Measurements from ENCODE around the gene RRP7A.
"Not testable (repeated sequence)": the region's sequence is repeated elsewhere in the genome, so short reads cannot be mapped to it uniquely, and the experiment has no call there.

The RRP7A gene

DNA sequence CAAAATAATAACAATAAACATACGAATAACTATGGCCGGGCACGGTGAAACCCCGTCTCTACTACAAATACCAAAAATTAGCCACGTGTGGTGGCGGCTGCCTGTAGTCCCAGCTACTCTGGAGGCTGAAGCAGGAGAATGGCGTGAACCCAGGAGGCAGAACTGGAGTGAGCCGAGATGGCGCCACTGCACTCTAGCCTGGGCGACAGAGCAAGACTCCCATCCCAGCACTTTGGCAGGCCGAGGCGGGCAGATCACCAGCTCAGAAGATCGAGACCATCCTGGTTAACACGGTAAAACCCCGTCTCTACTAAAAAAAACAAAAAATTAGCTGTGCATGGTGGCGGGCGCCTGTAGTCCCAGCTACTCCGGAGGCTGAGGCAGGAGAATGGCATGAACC lies 17.0 kb upstream of the RRP7A start:
- not testable (repeated sequence) for H3K9ac ChIP-seq (ENCODE audit: low read depth in 1 of 2, low read length in 2 of 2); H3K27me3 ChIP-seq (ENCODE audit: control insufficient read depth in 2 of 2, insufficient read depth in 2 of 2, low read length in 2 of 2); H3K9me3 ChIP-seq (ENCODE audit: control insufficient read depth in 2 of 2, low read length in 2 of 2); H3K36me3 ChIP-seq (ENCODE audit: control insufficient read depth in 2 of 2, insufficient read depth in 2 of 2, low read length in 2 of 2); H3K4me1 ChIP-seq (ENCODE audit: control insufficient read depth in 2 of 2, insufficient read depth in 2 of 2, low read length in 2 of 2); H3K27ac ChIP-seq (ENCODE audit: low read depth in 2 of 2, low read length in 2 of 2); H3K4me3 ChIP-seq (ENCODE audit: low read length in 2 of 2)

- Histone ChIP-seq H3K27ac (ENCODE audit: low read depth in 2 of 2, low read length in 2 of 2) (no peak overlapping the region), H3K27me3 (ENCODE audit: control insufficient read depth in 2 of 2, insufficient read depth in 2 of 2, low read length in 2 of 2) (no peaks in the 10 kb centered on the region)
These were observed 16.6 kb upstream of the RRP7A start for GRCh38 chr22:42536166-42536565.

DNA sequence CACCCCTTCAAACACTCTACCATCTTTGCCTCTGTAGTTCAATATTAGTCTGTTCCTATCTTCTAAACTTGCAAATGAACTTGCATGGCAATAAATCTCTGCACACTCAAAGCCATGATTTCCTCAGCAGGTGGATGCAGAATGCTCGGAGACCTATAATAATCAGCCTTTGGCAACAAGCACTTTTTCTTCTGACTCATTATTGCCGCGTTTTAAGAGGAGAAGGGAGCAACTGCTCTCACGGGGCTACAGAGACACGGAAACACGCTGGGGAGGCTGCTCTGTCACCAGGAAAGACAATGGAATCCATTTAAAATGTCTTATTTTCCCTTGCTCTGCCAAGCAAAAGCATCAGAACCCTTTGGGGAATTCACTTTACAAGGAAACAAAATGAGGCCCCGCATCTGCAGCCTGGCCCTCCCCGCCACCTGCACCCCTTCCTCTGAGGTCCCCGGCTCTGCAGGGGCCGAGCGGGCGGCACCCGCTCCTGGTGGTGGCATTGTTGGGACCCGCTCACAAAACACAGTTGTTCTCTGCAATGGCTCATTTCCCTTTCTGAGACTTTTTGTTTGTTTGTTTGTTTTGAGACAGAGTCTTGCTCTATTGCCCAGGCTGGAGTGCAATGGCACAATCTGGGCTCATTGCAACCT lies 15.6 kb upstream of the RRP7A start:
- H3K27ac ChIP-seq (ENCODE audit: low read depth in 2 of 2, low read length in 2 of 2); H3K36me3 ChIP-seq (ENCODE audit: control insufficient read depth in 2 of 2, insufficient read depth in 2 of 2, low read length in 2 of 2): not testable (repeated sequence)

More at GRCh38 chr22:42536166-42536565, 16.6 kb upstream of the RRP7A start:
- no peaks in the 10 kb centered on the region for H3K36me3 ChIP-seq (ENCODE audit: control insufficient read depth in 2 of 2, insufficient read depth in 2 of 2, low read length in 2 of 2)
- no peak overlapping the region for H3K4me3 ChIP-seq (ENCODE audit: low read length in 2 of 2)
- no peaks in the 10 kb centered on the region for H3K9me3 ChIP-seq (ENCODE audit: control insufficient read depth in 2 of 2, low read length in 2 of 2)
- peaks cover 2 to 3% of the 10 kb centered on the region in 2 donors for H3K4me1 ChIP-seq (ENCODE audit: control insufficient read depth in 2 of 2, insufficient read depth in 2 of 2, low read length in 2 of 2)
- no peak overlapping the region for H3K9ac ChIP-seq (ENCODE audit: low read depth in 1 of 2, low read length in 2 of 2)

DNA sequence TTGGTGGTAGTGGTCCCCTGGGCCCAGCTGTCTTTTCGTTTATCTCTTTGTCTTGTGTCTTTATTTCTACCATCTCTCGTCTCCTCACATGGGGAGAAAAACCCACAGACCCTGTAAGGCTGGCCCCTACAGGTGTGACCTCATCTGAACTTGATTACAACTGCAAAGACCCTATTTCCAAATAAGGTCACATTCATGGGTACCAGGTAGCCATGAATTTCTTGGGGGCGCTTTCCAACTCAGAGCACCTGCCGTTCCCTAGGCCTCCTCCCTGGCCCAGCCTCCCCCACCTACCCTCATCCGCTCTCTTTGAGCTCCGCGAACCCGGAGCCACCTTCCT lies 14.0 kb upstream of the RRP7A start:
- Histone ChIP-seq H3K9ac (ENCODE audit: low read depth in 1 of 2, low read length in 2 of 2) (no peak overlapping the region), H3K27ac (ENCODE audit: low read depth in 2 of 2, low read length in 2 of 2) (peak overlapping the region in 1 of 2 donors; percentile 13), H3K4me3 (ENCODE audit: low read length in 2 of 2) (no peak overlapping the region), H3K36me3 (ENCODE audit: control insufficient read depth in 2 of 2, insufficient read depth in 2 of 2, low read length in 2 of 2) (no peaks in the 10 kb centered on the region), H3K9me3 (ENCODE audit: control insufficient read depth in 2 of 2, low read length in 2 of 2) (no peaks in the 10 kb centered on the region), H3K27me3 (ENCODE audit: control insufficient read depth in 2 of 2, insufficient read depth in 2 of 2, low read length in 2 of 2) (no peaks in the 10 kb centered on the region), H3K4me1 (ENCODE audit: control insufficient read depth in 2 of 2, insufficient read depth in 2 of 2, low read length in 2 of 2) (peaks cover 2 to 3% of the 10 kb centered on the region in 2 donors)

More for the DNA sequence above, 15.6 kb upstream of the RRP7A start:
- H3K4me3 ChIP-seq (ENCODE audit: low read length in 2 of 2); H3K9ac ChIP-seq (ENCODE audit: low read depth in 1 of 2, low read length in 2 of 2); H3K9me3 ChIP-seq (ENCODE audit: control insufficient read depth in 2 of 2, low read length in 2 of 2); H3K4me1 ChIP-seq (ENCODE audit: control insufficient read depth in 2 of 2, insufficient read depth in 2 of 2, low read length in 2 of 2); H3K27me3 ChIP-seq (ENCODE audit: control insufficient read depth in 2 of 2, insufficient read depth in 2 of 2, low read length in 2 of 2): not testable (repeated sequence)

- H3K9me3 ChIP-seq (ENCODE audit: control insufficient read depth in 2 of 2, low read length in 2 of 2); H3K27me3 ChIP-seq (ENCODE audit: control insufficient read depth in 2 of 2, insufficient read depth in 2 of 2, low read length in 2 of 2); H3K4me1 ChIP-seq (ENCODE audit: control insufficient read depth in 2 of 2, insufficient read depth in 2 of 2, low read length in 2 of 2); H3K27ac ChIP-seq (ENCODE audit: low read depth in 2 of 2, low read length in 2 of 2); H3K9ac ChIP-seq (ENCODE audit: low read depth in 1 of 2, low read length in 2 of 2); H3K36me3 ChIP-seq (ENCODE audit: control insufficient read depth in 2 of 2, insufficient read depth in 2 of 2, low read length in 2 of 2); H3K4me3 ChIP-seq (ENCODE audit: low read length in 2 of 2): not testable (repeated sequence)
These were observed 11.9 kb upstream of the RRP7A start for GRCh38 chr22:42531401-42532084.

- H3K27ac ChIP-seq (ENCODE audit: low read depth in 2 of 2, low read length in 2 of 2); H3K4me3 ChIP-seq (ENCODE audit: low read length in 2 of 2); H3K27me3 ChIP-seq (ENCODE audit: control insufficient read depth in 2 of 2, insufficient read depth in 2 of 2, low read length in 2 of 2): not testable (repeated sequence)
These were observed 9.8 kb upstream of the RRP7A start for GRCh38 chr22:42529435-42529834.

DNA sequence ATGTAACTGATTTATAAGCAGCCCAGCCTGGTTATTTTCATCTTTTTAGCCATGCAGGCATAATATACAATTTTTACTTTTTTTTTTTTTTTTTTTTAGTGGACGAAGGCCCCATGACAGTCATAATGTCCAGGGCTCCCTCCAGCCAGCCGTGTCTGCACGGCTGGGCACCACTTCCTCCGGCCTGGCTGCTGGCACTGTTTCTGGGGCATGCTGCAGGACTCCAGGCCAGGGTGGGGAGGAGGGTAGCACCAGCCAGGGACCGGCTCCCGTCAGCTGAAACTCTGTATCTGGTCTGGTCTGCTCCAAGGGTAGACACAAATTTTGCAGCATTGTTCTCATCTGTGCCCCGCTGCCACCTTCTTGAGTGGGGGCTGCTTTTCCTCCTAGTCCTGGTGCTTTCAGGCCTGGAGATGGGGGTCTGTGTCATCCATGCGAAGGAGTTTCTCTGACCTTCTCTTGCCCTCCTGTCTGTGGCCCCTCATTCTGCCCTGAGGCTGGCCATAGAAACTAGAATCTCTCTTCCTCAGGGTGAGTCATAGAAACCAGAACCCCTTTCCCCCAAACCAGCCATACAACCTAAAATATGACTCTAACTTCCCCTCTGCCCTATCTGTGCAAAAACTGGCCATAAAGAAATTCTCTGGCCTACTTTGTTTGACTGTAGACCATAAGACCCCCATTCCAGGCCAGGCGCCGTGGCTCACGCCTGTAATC lies 9.2 kb upstream of the RRP7A start:
- Histone ChIP-seq H3K36me3 (ENCODE audit: control insufficient read depth in 2 of 2, insufficient read depth in 2 of 2, low read length in 2 of 2) (no peaks in the 10 kb centered on the region), H3K27ac (ENCODE audit: low read depth in 2 of 2, low read length in 2 of 2) (no peak overlapping the region), H3K27me3 (ENCODE audit: control insufficient read depth in 2 of 2, insufficient read depth in 2 of 2, low read length in 2 of 2) (no peaks in the 10 kb centered on the region), H3K9ac (ENCODE audit: low read depth in 1 of 2, low read length in 2 of 2) (no peak overlapping the region), H3K4me3 (ENCODE audit: low read length in 2 of 2) (no peak overlapping the region), H3K9me3 (ENCODE audit: control insufficient read depth in 2 of 2, low read length in 2 of 2) (no peaks in the 10 kb centered on the region), H3K4me1 (ENCODE audit: control insufficient read depth in 2 of 2, insufficient read depth in 2 of 2, low read length in 2 of 2) (peaks cover 0 to 2% of the 10 kb centered on the region in 2 donors)

More at GRCh38 chr22:42529435-42529834, 9.8 kb upstream of the RRP7A start:
- H3K4me1 ChIP-seq (ENCODE audit: control insufficient read depth in 2 of 2, insufficient read depth in 2 of 2, low read length in 2 of 2); H3K9me3 ChIP-seq (ENCODE audit: control insufficient read depth in 2 of 2, low read length in 2 of 2); H3K9ac ChIP-seq (ENCODE audit: low read depth in 1 of 2, low read length in 2 of 2); H3K36me3 ChIP-seq (ENCODE audit: control insufficient read depth in 2 of 2, insufficient read depth in 2 of 2, low read length in 2 of 2): not testable (repeated sequence)

DNA sequence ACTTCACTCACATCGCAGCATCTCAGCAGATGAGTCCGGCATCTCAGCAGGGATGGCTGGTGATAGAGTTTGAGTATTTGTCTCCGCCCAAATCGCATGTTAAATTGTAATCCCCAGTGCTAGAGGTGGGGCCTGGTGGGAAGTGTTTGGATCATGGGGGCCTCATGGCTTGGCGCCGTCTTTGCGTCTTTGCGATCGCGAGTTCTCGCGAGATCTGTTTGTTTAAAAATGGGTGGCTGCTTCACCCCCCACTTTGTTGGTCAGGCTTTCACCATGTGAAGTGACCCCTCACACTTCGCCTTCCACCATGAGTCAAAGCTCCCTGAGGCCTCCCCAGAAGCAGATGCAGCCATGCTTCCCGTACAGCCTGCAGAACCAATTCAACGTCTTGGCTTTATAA lies 3.0 kb upstream of the RRP7A start:
- Histone ChIP-seq H3K36me3 (ENCODE audit: control insufficient read depth in 2 of 2, insufficient read depth in 2 of 2, low read length in 2 of 2) (peaks cover 2 to 3% of the 10 kb centered on the region in 2 donors), H3K27me3 (ENCODE audit: control insufficient read depth in 2 of 2, insufficient read depth in 2 of 2, low read length in 2 of 2) (no peaks in the 10 kb centered on the region), H3K4me1 (ENCODE audit: control insufficient read depth in 2 of 2, insufficient read depth in 2 of 2, low read length in 2 of 2) (peaks cover 3 to 9% of the 10 kb centered on the region in 2 donors), H3K4me3 (ENCODE audit: low read length in 2 of 2) (no peak overlapping the region), H3K27ac (ENCODE audit: low read depth in 2 of 2, low read length in 2 of 2) (no peak overlapping the region), H3K9ac (ENCODE audit: low read depth in 1 of 2, low read length in 2 of 2) (no peak overlapping the region), H3K9me3 (ENCODE audit: control insufficient read depth in 2 of 2, low read length in 2 of 2) (no peaks in the 10 kb centered on the region)

DNA sequence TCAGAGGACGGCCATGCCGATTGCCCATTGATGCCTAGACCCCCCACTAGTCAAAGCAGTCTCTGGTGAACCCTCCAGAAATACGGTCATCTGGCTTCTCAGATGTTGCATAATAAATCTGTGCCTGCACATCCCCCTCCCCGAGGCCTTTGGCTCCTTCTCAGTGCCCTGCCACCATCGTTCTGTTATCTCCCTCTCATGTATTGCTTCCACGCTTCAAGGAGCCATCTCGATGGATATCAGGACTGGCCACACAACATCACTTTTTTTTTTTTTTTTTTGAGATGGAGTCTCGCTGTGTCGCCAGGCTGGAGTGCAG lies 1.6 kb upstream of the RRP7A start:
- Histone ChIP-seq H3K9ac (ENCODE audit: low read depth in 1 of 2, low read length in 2 of 2) (no peak overlapping the region), H3K27ac (ENCODE audit: low read depth in 2 of 2, low read length in 2 of 2) (no peak overlapping the region), H3K4me1 (ENCODE audit: control insufficient read depth in 2 of 2, insufficient read depth in 2 of 2, low read length in 2 of 2) (peaks cover 3 to 9% of the 10 kb centered on the region in 2 donors), H3K4me3 (ENCODE audit: low read length in 2 of 2) (no peak overlapping the region), H3K36me3 (ENCODE audit: control insufficient read depth in 2 of 2, insufficient read depth in 2 of 2, low read length in 2 of 2) (peaks cover 4 to 6% of the 10 kb centered on the region in 2 donors), H3K27me3 (ENCODE audit: control insufficient read depth in 2 of 2, insufficient read depth in 2 of 2, low read length in 2 of 2) (no peaks in the 10 kb centered on the region), H3K9me3 (ENCODE audit: control insufficient read depth in 2 of 2, low read length in 2 of 2) (no peaks in the 10 kb centered on the region)

- Histone ChIP-seq H3K9ac (ENCODE audit: low read depth in 1 of 2, low read length in 2 of 2) (peak overlapping the region; percentile 70 to 93), H3K27ac (ENCODE audit: low read depth in 2 of 2, low read length in 2 of 2) (peak overlapping the region; percentile 69 to 71), H3K36me3 (ENCODE audit: control insufficient read depth in 2 of 2, insufficient read depth in 2 of 2, low read length in 2 of 2) (peaks cover 5 to 17% of the 10 kb centered on the region in 2 donors), H3K4me3 (ENCODE audit: low read length in 2 of 2) (peak overlapping the region; percentile 77 to 94)
- not testable (repeated sequence) for H3K4me1 ChIP-seq (ENCODE audit: control insufficient read depth in 2 of 2, insufficient read depth in 2 of 2, low read length in 2 of 2); H3K27me3 ChIP-seq (ENCODE audit: control insufficient read depth in 2 of 2, insufficient read depth in 2 of 2, low read length in 2 of 2); H3K9me3 ChIP-seq (ENCODE audit: control insufficient read depth in 2 of 2, low read length in 2 of 2)
These were observed 715 bp downstream of the RRP7A start for GRCh38 chr22:42518638-42519524.

Data from mucosa of rectum (tissue), 2 donors.